Measurements from ENCODE around the gene CELF6. TPM values are rescaled to one million over a fixed set of nuclear protein-coding genes. Genes with fewer than 3 reads are reported as not detected.
A peak's percentile ranks its signal among the peaks of the same experiment; 100 is the strongest.

The CELF6 gene
- total RNA-seq: 0.13 TPM in 1 of 2 replicates, not detected in the other

GRCh38 chr15:72319985-72320671 is at the start of gene CELF6:
Gene CELF6, minus strand, starts transcription at chr15:72320157. Its CDS starts 283 bp downstream, at chr15:72319874.
- peak; percentile 44 to 85 for DNase-seq (ENCODE audit: low read depth in 2 of 2)

- peak in 1 of 2 donors; percentile 19 for DNase-seq (ENCODE audit: low read depth in 2 of 2)
Measured at GRCh38 chr15:72368899-72369298, 48.9 kb upstream of the CELF6 start.

GRCh38 chr15:72368325-72368724 is 48.4 kb upstream of the CELF6 start:
- no peak for DNase-seq (ENCODE audit: low read depth in 2 of 2)

- no peak for DNase-seq (ENCODE audit: low read depth in 2 of 2)
Measured at GRCh38 chr15:72365844-72366243, 45.9 kb upstream of the CELF6 start.

- no peak for DNase-seq (ENCODE audit: low read depth in 2 of 2)
Measured at GRCh38 chr15:72361176-72361575, 41.2 kb upstream of the CELF6 start.

GRCh38 chr15:72358650-72359171 is 38.8 kb upstream of the CELF6 start:
- peak; percentile 73 to 87 for DNase-seq (ENCODE audit: low read depth in 2 of 2)

- no peak for DNase-seq (ENCODE audit: low read depth in 2 of 2)
Measured at GRCh38 chr15:72358121-72358520, 38.2 kb upstream of the CELF6 start.

- DNase-seq (ENCODE audit: low read depth in 2 of 2): no peak
Measured at GRCh38 chr15:72354496-72354895, 34.5 kb upstream of the CELF6 start.

- DNase-seq (ENCODE audit: low read depth in 2 of 2): no peak
Measured at GRCh38 chr15:72353266-72353665, 33.3 kb upstream of the CELF6 start.

GRCh38 chr15:72345806-72346205 is 25.8 kb upstream of the CELF6 start:
- no peak for DNase-seq (ENCODE audit: low read depth in 2 of 2)

GRCh38 chr15:72345280-72345679 is 25.3 kb upstream of the CELF6 start:
- no peak for DNase-seq (ENCODE audit: low read depth in 2 of 2)

- DNase-seq (ENCODE audit: low read depth in 2 of 2): no peak
Measured at GRCh38 chr15:72344602-72345001, 24.6 kb upstream of the CELF6 start.

- peak in 1 of 2 donors; percentile 51 for DNase-seq (ENCODE audit: low read depth in 2 of 2)
Measured at GRCh38 chr15:72342385-72342784, 22.4 kb upstream of the CELF6 start.

- peak in 1 of 2 donors; percentile 29 for DNase-seq (ENCODE audit: low read depth in 2 of 2)
Measured at GRCh38 chr15:72341361-72341760, 21.4 kb upstream of the CELF6 start.

- DNase-seq (ENCODE audit: low read depth in 2 of 2): no peak
Measured at GRCh38 chr15:72340366-72340765, 20.4 kb upstream of the CELF6 start.

- DNase-seq (ENCODE audit: low read depth in 2 of 2): peak; percentile 71 to 81
Measured at GRCh38 chr15:72339777-72340177, 19.8 kb upstream of the CELF6 start.

- DNase-seq (ENCODE audit: low read depth in 2 of 2): no peak
Measured at GRCh38 chr15:72338617-72339321, 18.8 kb upstream of the CELF6 start.

GRCh38 chr15:72338148-72338547 is 18.2 kb upstream of the CELF6 start:
- no peak for DNase-seq (ENCODE audit: low read depth in 2 of 2)

GRCh38 chr15:72334842-72335241 is 14.9 kb upstream of the CELF6 start:
- no peak for DNase-seq (ENCODE audit: low read depth in 2 of 2)

- no peak for DNase-seq (ENCODE audit: low read depth in 2 of 2)
Measured at GRCh38 chr15:72331021-72331420, 11.1 kb upstream of the CELF6 start.

GRCh38 chr15:72323752-72324151 is 3.8 kb upstream of the CELF6 start:
- DNase-seq (ENCODE audit: low read depth in 2 of 2): no peak

- peak in 1 of 2 donors; percentile 72 for DNase-seq (ENCODE audit: low read depth in 2 of 2)
Measured at GRCh38 chr15:72319360-72319984, 485 bp downstream of the CELF6 start.

Data from dermis microvascular lymphatic vessel endothelial cell (primary cell).